Measurements from ENCODE around the gene HMCN2.

The HMCN2 gene

GRCh38 chr9:130474106-130474505 lies 208.5 kb downstream of the HMCN2 start:
- no peak overlapping the region for H3K27ac ChIP-seq (ENCODE audit: low read depth, low read length)
- peaks cover 23% of the 10 kb centered on the region for H3K4me1 ChIP-seq (ENCODE audit: control insufficient read depth, insufficient read depth, low read length)
- no peaks in the 10 kb centered on the region for H3K9me3 ChIP-seq (ENCODE audit: control insufficient read depth, insufficient read depth, low read length)
- H3K36me3 ChIP-seq (ENCODE audit: control insufficient read depth, insufficient read depth, low read length) = peaks cover 11% of the 10 kb centered on the region; the same call in 1 of the 2 replicates
- H3K27me3 ChIP-seq (ENCODE audit: control insufficient read depth, insufficient read depth, low read length) = no peaks in the 10 kb centered on the region
- no peak overlapping the region for H3K9ac ChIP-seq (ENCODE audit: low read depth, low read length)
- no peak overlapping the region for H3K4me3 ChIP-seq (ENCODE audit: low read depth, low read length)

GRCh38 chr9:130476151-130476730 lies 210.7 kb downstream of the HMCN2 start:
- no peak overlapping the region for H3K4me3 ChIP-seq (ENCODE audit: low read depth, low read length)
- no peaks in the 10 kb centered on the region for H3K27me3 ChIP-seq (ENCODE audit: control insufficient read depth, insufficient read depth, low read length)
- no peaks in the 10 kb centered on the region for H3K9me3 ChIP-seq (ENCODE audit: control insufficient read depth, insufficient read depth, low read length)
- peaks cover 13% of the 10 kb centered on the region; the same call in 1 of the 2 replicates for H3K36me3 ChIP-seq (ENCODE audit: control insufficient read depth, insufficient read depth, low read length)
- H3K27ac ChIP-seq (ENCODE audit: low read depth, low read length) = no peak overlapping the region
- peaks cover 23% of the 10 kb centered on the region for H3K4me1 ChIP-seq (ENCODE audit: control insufficient read depth, insufficient read depth, low read length)
- H3K9ac ChIP-seq (ENCODE audit: low read depth, low read length) = no peak overlapping the region

- no peaks in the 10 kb centered on the region for H3K27me3 ChIP-seq (ENCODE audit: control insufficient read depth, insufficient read depth, low read length)
- H3K27ac ChIP-seq (ENCODE audit: low read depth, low read length) = no peak overlapping the region
- peaks cover 19% of the 10 kb centered on the region for H3K4me1 ChIP-seq (ENCODE audit: control insufficient read depth, insufficient read depth, low read length)
- peaks cover 17% of the 10 kb centered on the region; the same call in 1 of the 2 replicates for H3K36me3 ChIP-seq (ENCODE audit: control insufficient read depth, insufficient read depth, low read length)
- H3K4me3 ChIP-seq (ENCODE audit: low read depth, low read length) = no peak overlapping the region
- H3K9ac ChIP-seq (ENCODE audit: low read depth, low read length) = no peak overlapping the region
- H3K9me3 ChIP-seq (ENCODE audit: control insufficient read depth, insufficient read depth, low read length) = no peaks in the 10 kb centered on the region
Measured at GRCh38 chr9:130477564-130477963, 212.0 kb downstream of the HMCN2 start.

- Histone ChIP-seq H3K9ac (ENCODE audit: low read depth, low read length) (no peak overlapping the region), H3K4me1 (ENCODE audit: control insufficient read depth, insufficient read depth, low read length) (peaks cover 19% of the 10 kb centered on the region), H3K27me3 (ENCODE audit: control insufficient read depth, insufficient read depth, low read length) (no peaks in the 10 kb centered on the region), H3K27ac (ENCODE audit: low read depth, low read length) (no peak overlapping the region), H3K4me3 (ENCODE audit: low read depth, low read length) (no peak overlapping the region), H3K9me3 (ENCODE audit: control insufficient read depth, insufficient read depth, low read length) (no peaks in the 10 kb centered on the region), H3K36me3 (ENCODE audit: control insufficient read depth, insufficient read depth, low read length) (peaks cover 17% of the 10 kb centered on the region; the same call in 1 of the 2 replicates)
Measured at GRCh38 chr9:130478152-130478551, 212.6 kb downstream of the HMCN2 start.

- Histone ChIP-seq H3K9me3 (ENCODE audit: control insufficient read depth, insufficient read depth, low read length) (no peaks in the 10 kb centered on the region), H3K4me1 (ENCODE audit: control insufficient read depth, insufficient read depth, low read length) (peaks cover 12% of the 10 kb centered on the region), H3K27ac (ENCODE audit: low read depth, low read length) (no peak overlapping the region), H3K4me3 (ENCODE audit: low read depth, low read length) (no peak overlapping the region), H3K36me3 (ENCODE audit: control insufficient read depth, insufficient read depth, low read length) (peaks cover 17% of the 10 kb centered on the region; the same call in 1 of the 2 replicates), H3K27me3 (ENCODE audit: control insufficient read depth, insufficient read depth, low read length) (no peaks in the 10 kb centered on the region), H3K9ac (ENCODE audit: low read depth, low read length) (no peak overlapping the region)
Measured at GRCh38 chr9:130478736-130479575, 213.4 kb downstream of the HMCN2 start.

- H3K9me3 ChIP-seq (ENCODE audit: control insufficient read depth, insufficient read depth, low read length) = no peaks in the 10 kb centered on the region
- no peak overlapping the region for H3K27ac ChIP-seq (ENCODE audit: low read depth, low read length)
- peaks cover 20% of the 10 kb centered on the region; the same call in 1 of the 2 replicates for H3K36me3 ChIP-seq (ENCODE audit: control insufficient read depth, insufficient read depth, low read length)
- no peaks in the 10 kb centered on the region for H3K27me3 ChIP-seq (ENCODE audit: control insufficient read depth, insufficient read depth, low read length)
- H3K4me1 ChIP-seq (ENCODE audit: control insufficient read depth, insufficient read depth, low read length) = peaks cover 7% of the 10 kb centered on the region; the same call in 1 of the 2 replicates
- no peak overlapping the region for H3K9ac ChIP-seq (ENCODE audit: low read depth, low read length)
- no peak overlapping the region for H3K4me3 ChIP-seq (ENCODE audit: low read depth, low read length)
Measured at GRCh38 chr9:130479587-130479986, 214.0 kb downstream of the HMCN2 start.

GRCh38 chr9:130480673-130481072 lies 215.1 kb downstream of the HMCN2 start:
- H3K27me3 ChIP-seq (ENCODE audit: control insufficient read depth, insufficient read depth, low read length) = no peaks in the 10 kb centered on the region
- no peak overlapping the region for H3K4me3 ChIP-seq (ENCODE audit: low read depth, low read length)
- peaks cover 5% of the 10 kb centered on the region; the same call in 1 of the 2 replicates for H3K4me1 ChIP-seq (ENCODE audit: control insufficient read depth, insufficient read depth, low read length)
- no peak overlapping the region for H3K27ac ChIP-seq (ENCODE audit: low read depth, low read length)
- H3K9me3 ChIP-seq (ENCODE audit: control insufficient read depth, insufficient read depth, low read length) = no peaks in the 10 kb centered on the region
- peaks cover 27% of the 10 kb centered on the region for H3K36me3 ChIP-seq (ENCODE audit: control insufficient read depth, insufficient read depth, low read length)
- no peak overlapping the region for H3K9ac ChIP-seq (ENCODE audit: low read depth, low read length)

- no peak overlapping the region for H3K9ac ChIP-seq (ENCODE audit: low read depth, low read length)
- H3K27me3 ChIP-seq (ENCODE audit: control insufficient read depth, insufficient read depth, low read length) = no peaks in the 10 kb centered on the region
- H3K4me1 ChIP-seq (ENCODE audit: control insufficient read depth, insufficient read depth, low read length) = peaks cover 5% of the 10 kb centered on the region; the same call in 1 of the 2 replicates
- H3K4me3 ChIP-seq (ENCODE audit: low read depth, low read length) = no peak overlapping the region
- no peak overlapping the region for H3K27ac ChIP-seq (ENCODE audit: low read depth, low read length)
- H3K36me3 ChIP-seq (ENCODE audit: control insufficient read depth, insufficient read depth, low read length) = peaks cover 35% of the 10 kb centered on the region
- H3K9me3 ChIP-seq (ENCODE audit: control insufficient read depth, insufficient read depth, low read length) = no peaks in the 10 kb centered on the region
Measured at GRCh38 chr9:130482463-130482862, 216.9 kb downstream of the HMCN2 start.

GRCh38 chr9:130483371-130483971 lies 217.9 kb downstream of the HMCN2 start:
- Histone ChIP-seq H3K27me3 (ENCODE audit: control insufficient read depth, insufficient read depth, low read length) (no peaks in the 10 kb centered on the region), H3K36me3 (ENCODE audit: control insufficient read depth, insufficient read depth, low read length) (peaks cover 33% of the 10 kb centered on the region), H3K4me3 (ENCODE audit: low read depth, low read length) (no peak overlapping the region), H3K9ac (ENCODE audit: low read depth, low read length) (no peak overlapping the region), H3K4me1 (ENCODE audit: control insufficient read depth, insufficient read depth, low read length) (peaks cover 5% of the 10 kb centered on the region; the same call in 1 of the 2 replicates), H3K9me3 (ENCODE audit: control insufficient read depth, insufficient read depth, low read length) (no peaks in the 10 kb centered on the region), H3K27ac (ENCODE audit: low read depth, low read length) (no peak overlapping the region)

Measured in HUES48 (cell line).